Panc1 (cell line): ENCODE data around the gene PHF20.

ENCODE experiments used
- POLR2AphosphoS5 ChIP-seq: IDR thresholded peaks from 2 replicates; pipeline ENCODE4 v1.6.1; 2012; ENCODE audit warnings: mild to moderate bottlenecking, low read depth, low read length, moderate library complexity
- SIN3A ChIP-seq: IDR thresholded peaks from 2 replicates; pipeline ENCODE4 v1.6.1; 2012; ENCODE audit warnings: low read depth, mild to moderate bottlenecking, low read length, moderate library complexity, borderline replicate concordance; ENCODE audit not compliant: insufficient read depth
- TCF7L2 ChIP-seq: IDR thresholded peaks from 2 replicates; pipeline ENCODE4 v1.6.1; 2011; ENCODE audit warnings: mild to moderate bottlenecking, low read depth, low read length, inconsistent platforms
- TF ChIP-seq, protein P1 (sequence below): fragments of 450-650 bp; IDR thresholded peaks from 2 replicates; pipeline ENCODE4 v1.5.1; 2017; ENCODE audit warnings: mild to moderate bottlenecking
- TF ChIP-seq, protein P2 (sequence below), 2 experiments: IDR thresholded peaks; 2 replicates each; pipeline ENCODE4 v1.6.1; 2011 to 2012; ENCODE audit warnings: low read depth in 2 of 2, control low read depth in 1 of 2, low read length in 1 of 2, mild to moderate bottlenecking in 1 of 2, moderate library complexity in 1 of 2; ENCODE audit not compliant: insufficient read depth in 1 of 2

DNA sequence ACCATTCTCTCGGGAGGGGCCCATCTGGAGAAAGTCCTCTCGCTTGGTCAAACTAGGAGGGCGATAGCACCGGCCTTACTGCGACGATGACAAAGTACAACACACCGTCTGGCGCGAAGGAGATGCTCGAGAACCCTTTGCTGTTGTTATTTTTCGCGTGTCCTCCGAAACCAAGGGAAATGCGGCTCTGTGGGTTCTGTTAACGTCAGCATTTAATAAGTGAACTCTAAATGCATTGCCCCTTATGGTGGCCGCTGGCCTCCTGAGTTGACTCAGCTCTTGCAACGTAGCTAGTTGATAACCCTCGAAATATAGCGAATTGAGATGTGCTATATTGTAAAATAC lies 183.1 kb downstream of the PHF20 start:
- TF ChIP-seq, protein P1, sequence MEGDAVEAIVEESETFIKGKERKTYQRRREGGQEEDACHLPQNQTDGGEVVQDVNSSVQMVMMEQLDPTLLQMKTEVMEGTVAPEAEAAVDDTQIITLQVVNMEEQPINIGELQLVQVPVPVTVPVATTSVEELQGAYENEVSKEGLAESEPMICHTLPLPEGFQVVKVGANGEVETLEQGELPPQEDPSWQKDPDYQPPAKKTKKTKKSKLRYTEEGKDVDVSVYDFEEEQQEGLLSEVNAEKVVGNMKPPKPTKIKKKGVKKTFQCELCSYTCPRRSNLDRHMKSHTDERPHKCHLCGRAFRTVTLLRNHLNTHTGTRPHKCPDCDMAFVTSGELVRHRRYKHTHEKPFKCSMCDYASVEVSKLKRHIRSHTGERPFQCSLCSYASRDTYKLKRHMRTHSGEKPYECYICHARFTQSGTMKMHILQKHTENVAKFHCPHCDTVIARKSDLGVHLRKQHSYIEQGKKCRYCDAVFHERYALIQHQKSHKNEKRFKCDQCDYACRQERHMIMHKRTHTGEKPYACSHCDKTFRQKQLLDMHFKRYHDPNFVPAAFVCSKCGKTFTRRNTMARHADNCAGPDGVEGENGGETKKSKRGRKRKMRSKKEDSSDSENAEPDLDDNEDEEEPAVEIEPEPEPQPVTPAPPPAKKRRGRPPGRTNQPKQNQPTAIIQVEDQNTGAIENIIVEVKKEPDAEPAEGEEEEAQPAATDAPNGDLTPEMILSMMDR, result no peak
- TF ChIP-seq TCF7L2 (no peak), POLR2AphosphoS5 (no peak), SIN3A (no peak)
- TF ChIP-seq, protein P2, sequence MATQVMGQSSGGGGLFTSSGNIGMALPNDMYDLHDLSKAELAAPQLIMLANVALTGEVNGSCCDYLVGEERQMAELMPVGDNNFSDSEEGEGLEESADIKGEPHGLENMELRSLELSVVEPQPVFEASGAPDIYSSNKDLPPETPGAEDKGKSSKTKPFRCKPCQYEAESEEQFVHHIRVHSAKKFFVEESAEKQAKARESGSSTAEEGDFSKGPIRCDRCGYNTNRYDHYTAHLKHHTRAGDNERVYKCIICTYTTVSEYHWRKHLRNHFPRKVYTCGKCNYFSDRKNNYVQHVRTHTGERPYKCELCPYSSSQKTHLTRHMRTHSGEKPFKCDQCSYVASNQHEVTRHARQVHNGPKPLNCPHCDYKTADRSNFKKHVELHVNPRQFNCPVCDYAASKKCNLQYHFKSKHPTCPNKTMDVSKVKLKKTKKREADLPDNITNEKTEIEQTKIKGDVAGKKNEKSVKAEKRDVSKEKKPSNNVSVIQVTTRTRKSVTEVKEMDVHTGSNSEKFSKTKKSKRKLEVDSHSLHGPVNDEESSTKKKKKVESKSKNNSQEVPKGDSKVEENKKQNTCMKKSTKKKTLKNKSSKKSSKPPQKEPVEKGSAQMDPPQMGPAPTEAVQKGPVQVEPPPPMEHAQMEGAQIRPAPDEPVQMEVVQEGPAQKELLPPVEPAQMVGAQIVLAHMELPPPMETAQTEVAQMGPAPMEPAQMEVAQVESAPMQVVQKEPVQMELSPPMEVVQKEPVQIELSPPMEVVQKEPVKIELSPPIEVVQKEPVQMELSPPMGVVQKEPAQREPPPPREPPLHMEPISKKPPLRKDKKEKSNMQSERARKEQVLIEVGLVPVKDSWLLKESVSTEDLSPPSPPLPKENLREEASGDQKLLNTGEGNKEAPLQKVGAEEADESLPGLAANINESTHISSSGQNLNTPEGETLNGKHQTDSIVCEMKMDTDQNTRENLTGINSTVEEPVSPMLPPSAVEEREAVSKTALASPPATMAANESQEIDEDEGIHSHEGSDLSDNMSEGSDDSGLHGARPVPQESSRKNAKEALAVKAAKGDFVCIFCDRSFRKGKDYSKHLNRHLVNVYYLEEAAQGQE (IDR thresholded peaks at IDR 0.05; ENCODE audit: insufficient read depth in 1 of 2, low read depth in 2 of 2, low read length in 1 of 2), result no peak
